Effector memory CD8-positive, alpha-beta T cell (primary cell): ENCODE data around the gene C10orf88.

Source experiments
- ATAC-seq: fragments of 150-1000 bp; cut with Tn5 transposase; replicated peaks from 2 replicates; pipeline ENCODE4 v1.10.0; 2021; ENCODE audit warnings: mild to moderate bottlenecking, moderate library complexity
- DNase-seq, 3 experiments: peaks; one replicate each; pipeline ENCODE4 v3.0.0; 2021
- H3K27ac Mint-ChIP-seq, 2 donors: one replicate each; pipeline ENCODE4 v1.8.0; 2022; ENCODE audit warnings: mild to moderate bottlenecking in 2 of 2, mixed read lengths in 2 of 2, moderate library complexity in 2 of 2
- H3K27me3 Mint-ChIP-seq, 2 donors: one replicate each; pipeline ENCODE4 v1.8.0; 2022; ENCODE audit warnings: mixed read lengths in 2 of 2
- H3K36me3 Mint-ChIP-seq: one replicate; pipeline ENCODE4 v1.8.0; 2022; ENCODE audit warnings: mild to moderate bottlenecking, moderate library complexity, mixed read lengths; ENCODE audit not compliant: insufficient read depth
- H3K4me1 Mint-ChIP-seq, 2 donors: one replicate each; pipeline ENCODE4 v1.8.0; 2022; ENCODE audit warnings: low read depth in 2 of 2, mixed read lengths in 2 of 2
- H3K4me3 Mint-ChIP-seq, 2 donors: one replicate each; pipeline ENCODE4 v1.8.0; 2022; ENCODE audit warnings: mild to moderate bottlenecking in 2 of 2, mixed read lengths in 2 of 2, moderate library complexity in 2 of 2
- H3K9me3 Mint-ChIP-seq, 2 donors: one replicate each; pipeline ENCODE4 v1.8.0; 2022; ENCODE audit warnings: mixed read lengths in 2 of 2

Gene C10orf88

DNA sequence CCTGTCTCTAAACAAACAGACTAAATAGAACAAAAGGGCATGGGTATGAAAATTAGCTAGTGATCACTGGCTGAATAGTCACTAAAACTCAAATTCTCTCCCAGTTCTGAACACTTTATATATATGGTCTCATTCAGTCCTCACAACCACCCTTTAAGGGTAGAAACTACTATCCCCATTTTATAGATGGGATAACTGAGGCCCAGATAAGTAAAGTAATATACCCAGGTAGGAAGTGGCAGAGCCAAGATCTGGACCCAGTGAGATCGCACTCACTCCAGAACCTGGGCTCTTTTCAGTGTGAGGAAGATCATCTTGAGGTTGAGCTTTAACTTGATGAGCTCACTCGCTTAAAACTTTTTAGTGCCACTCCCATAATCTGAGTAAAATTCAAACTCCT lies 30.7 kb upstream of the C10orf88 start:
- Mint-ChIP-seq H3K27me3 (no peaks in the 10 kb centered on the region), H3K36me3 (peaks cover 27% of the 10 kb centered on the region), H3K27ac (peak overlapping the region in 1 of 2 donors; percentile 18), H3K4me1 (peaks cover 8 to 19% of the 10 kb centered on the region in 2 donors), H3K9me3 (no peaks in the 10 kb centered on the region), H3K4me3 (no peak overlapping the region)
- DNase-seq (no peak), ATAC-seq (no peak)

DNA sequence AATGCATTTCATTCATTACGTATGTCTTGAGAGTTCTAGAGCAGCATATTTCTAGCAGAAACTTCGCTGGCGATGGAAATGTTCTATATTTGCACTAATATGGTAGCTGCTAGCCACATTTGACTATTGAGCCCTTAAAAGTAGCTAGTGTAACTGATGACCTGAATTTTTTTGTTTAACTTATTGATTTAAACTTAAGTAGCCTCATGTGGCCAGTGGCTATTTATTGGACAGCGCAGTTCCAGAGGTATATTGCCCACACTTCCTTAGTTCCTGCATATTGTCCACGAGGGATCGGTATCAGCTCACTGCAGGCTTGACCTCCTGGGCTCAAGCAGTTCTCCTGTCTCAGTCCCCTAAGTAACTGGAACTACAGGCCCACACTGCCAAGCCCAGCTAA lies 29.9 kb upstream of the C10orf88 start:
- ATAC-seq = no peak
- peaks cover 8 to 19% of the 10 kb centered on the region in 2 donors for H3K4me1 Mint-ChIP-seq
- no peak for DNase-seq
- H3K9me3 Mint-ChIP-seq = no peaks in the 10 kb centered on the region
- no peaks in the 10 kb centered on the region for H3K27me3 Mint-ChIP-seq
- no peak overlapping the region for H3K4me3 Mint-ChIP-seq
- no peak overlapping the region for H3K27ac Mint-ChIP-seq
- H3K36me3 Mint-ChIP-seq = peaks cover 23% of the 10 kb centered on the region

DNA sequence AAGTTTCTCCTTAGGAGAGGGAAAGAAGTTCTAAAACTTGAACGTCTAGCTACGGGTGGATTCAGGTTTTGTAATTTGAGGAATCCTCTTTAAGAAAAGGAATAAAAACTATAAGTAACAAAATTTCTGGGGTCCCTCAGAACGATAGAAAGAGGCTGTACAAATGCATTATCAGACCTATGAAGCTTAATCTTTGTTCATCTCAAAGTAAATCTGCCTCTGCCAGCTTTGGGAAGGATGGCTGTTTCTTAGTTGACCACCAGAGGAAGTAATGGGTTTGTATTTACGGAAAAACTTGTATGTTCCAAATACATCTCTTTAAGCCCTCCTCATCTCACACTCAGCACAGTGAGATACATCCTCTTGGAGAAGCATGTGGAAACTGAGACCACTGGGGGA lies 27.0 kb upstream of the C10orf88 start:
- no peaks in the 10 kb centered on the region for H3K27me3 Mint-ChIP-seq
- ATAC-seq (no peak), DNase-seq (no peak)
- H3K9me3 Mint-ChIP-seq = no peaks in the 10 kb centered on the region
- peaks cover 8 to 19% of the 10 kb centered on the region in 2 donors for H3K4me1 Mint-ChIP-seq
- peak overlapping the region; percentile 97 for H3K27ac Mint-ChIP-seq
- peaks cover 26% of the 10 kb centered on the region for H3K36me3 Mint-ChIP-seq
- peak overlapping the region; percentile 90 to 92 for H3K4me3 Mint-ChIP-seq

DNA sequence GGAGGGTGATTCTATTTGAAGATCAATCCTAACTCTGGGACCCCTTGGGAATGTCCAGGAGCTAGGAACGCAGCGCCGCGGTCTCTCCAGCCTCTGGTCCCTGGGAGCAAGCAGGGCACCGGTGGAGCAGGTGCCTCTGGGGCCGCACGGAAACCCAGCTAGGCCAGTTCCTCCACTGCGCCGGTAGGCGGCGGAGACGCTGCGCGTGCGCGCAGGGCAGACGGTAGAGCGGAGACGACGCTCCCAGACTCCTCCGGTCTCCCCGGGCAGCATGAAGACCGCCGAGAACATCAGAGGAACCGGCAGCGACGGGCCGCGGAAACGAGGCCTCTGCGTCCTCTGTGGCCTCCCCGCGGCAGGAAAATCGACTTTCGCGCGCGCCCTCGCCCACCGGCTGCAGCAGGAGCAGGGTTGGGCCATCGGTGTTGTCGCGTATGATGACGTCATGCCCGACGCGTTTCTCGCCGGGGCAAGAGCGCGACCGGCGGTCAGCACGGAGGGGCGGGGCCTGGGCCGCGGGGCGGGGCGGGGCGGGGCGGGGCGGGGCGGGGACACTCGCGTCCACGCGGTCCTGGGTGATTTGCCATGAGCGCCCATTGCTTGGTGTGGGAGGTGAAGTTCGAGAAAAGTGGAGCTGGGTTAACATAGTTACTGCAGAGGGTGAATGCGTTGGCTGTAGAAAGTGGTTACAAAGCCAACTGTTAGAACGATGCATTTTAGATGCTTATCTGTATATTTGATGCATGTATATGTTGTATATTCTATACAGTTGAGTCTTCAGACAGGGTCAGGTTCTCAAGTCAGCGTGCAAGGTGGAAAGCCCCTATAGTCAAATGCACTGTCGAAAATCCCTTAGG lies 26.4 kb upstream of the C10orf88 start, which contains the start of gene PSTK:
PSTK (plus strand) TSS at position 193 of the 857 bp plus-strand sequence; CDS start at position 272, 79 bp downstream.
- peak within 1 kb of the TSS; percentile 97 for H3K27ac Mint-ChIP-seq
- ATAC-seq (peak; percentile 93), DNase-seq (peak; percentile 84 to 86 (median 85))
- H3K27me3 Mint-ChIP-seq = no peaks in the 10 kb centered on the region
- H3K9me3 Mint-ChIP-seq = no peaks in the 10 kb centered on the region
- peaks cover 8 to 19% of the 10 kb centered on the region in 2 donors for H3K4me1 Mint-ChIP-seq
- H3K36me3 Mint-ChIP-seq = peaks cover 25% of the 10 kb centered on the region
- peak within 1 kb of the TSS; percentile 90 to 92 for H3K4me3 Mint-ChIP-seq

DNA sequence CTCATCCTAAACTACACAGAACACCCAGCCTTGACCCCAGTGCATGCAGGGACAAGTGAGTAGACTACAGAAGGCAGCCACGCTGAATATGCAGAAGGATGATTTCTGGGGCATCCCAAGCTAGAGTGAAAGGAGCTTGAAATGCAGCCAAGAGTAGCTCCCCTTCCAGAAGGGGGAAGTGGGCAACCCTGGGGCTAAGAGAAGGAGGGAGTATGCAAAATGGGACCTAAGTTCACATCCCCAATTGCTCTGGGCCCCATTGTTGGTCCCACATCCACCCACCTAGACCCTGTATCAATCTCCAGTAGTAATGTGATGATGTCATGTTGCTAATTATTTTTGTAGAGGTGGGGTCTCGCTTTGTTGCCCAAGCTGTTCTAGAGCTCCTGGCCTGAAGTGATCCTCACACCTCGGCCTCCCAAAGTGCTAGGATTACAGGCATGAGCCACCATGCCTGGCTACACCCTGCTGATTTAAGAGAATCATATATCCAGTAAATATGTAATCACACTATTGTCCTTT lies 20.6 kb upstream of the C10orf88 start:
- ATAC-seq = no peak
- Mint-ChIP-seq H3K4me3 (no peak overlapping the region), H3K36me3 (peaks cover 5% of the 10 kb centered on the region), H3K27ac (no peak overlapping the region), H3K9me3 (no peaks in the 10 kb centered on the region), H3K27me3 (peaks cover 9 to 26% of the 10 kb centered on the region in 2 donors), H3K4me1 (no peaks in the 10 kb centered on the region)
- no peak for DNase-seq

DNA sequence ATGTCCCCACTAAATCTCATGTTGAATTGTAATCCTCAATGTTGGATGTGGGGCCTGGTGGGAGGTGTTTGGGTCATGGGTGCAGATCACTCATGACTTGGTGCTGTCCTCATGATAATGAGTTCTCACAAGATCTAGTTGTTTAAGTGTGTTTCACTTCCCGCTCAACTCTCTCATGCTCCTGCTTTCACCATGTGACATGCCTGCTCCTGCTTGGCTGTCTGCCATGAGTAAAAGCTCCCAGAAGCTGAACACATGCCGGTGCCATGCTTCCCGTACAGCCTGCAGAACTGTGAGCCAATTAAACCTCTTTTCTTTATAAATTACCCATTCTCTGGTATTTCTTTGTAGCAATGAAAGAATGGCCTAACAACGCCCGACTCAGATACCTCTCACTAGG lies 20.0 kb upstream of the C10orf88 start:
- no peak overlapping the region for H3K4me3 Mint-ChIP-seq
- peaks cover 5% of the 10 kb centered on the region for H3K36me3 Mint-ChIP-seq
- DNase-seq = no peak
- no peaks in the 10 kb centered on the region for H3K4me1 Mint-ChIP-seq
- no peaks in the 10 kb centered on the region for H3K9me3 Mint-ChIP-seq
- peaks cover 9 to 27% of the 10 kb centered on the region in 2 donors for H3K27me3 Mint-ChIP-seq
- ATAC-seq = no peak
- no peak overlapping the region for H3K27ac Mint-ChIP-seq

DNA sequence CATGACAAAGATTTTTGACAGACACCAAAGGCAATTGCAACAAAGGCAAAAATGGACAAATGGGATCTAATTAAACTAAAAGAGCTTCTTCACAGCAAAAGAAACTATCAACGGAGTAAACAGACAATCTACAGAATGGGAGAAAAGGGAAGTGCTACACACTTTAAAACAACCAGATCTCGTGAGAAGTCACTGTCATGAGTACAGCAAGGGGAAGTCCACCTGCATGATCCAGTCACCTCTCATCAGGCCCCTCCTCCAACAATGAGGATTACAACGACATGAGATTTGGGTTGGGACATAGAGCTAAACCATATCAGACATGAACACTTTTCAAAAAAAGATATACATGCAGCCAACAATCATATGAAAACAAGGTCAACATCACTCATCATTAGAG lies 14.7 kb upstream of the C10orf88 start:
- H3K4me1 Mint-ChIP-seq = no peaks in the 10 kb centered on the region
- no peaks in the 10 kb centered on the region for H3K36me3 Mint-ChIP-seq
- H3K27me3 Mint-ChIP-seq = peaks cover 25 to 63% of the 10 kb centered on the region in 2 donors
- no peak overlapping the region for H3K27ac Mint-ChIP-seq
- no peak for DNase-seq
- H3K4me3 Mint-ChIP-seq = no peak overlapping the region
- H3K9me3 Mint-ChIP-seq = peaks cover 0 to 30% of the 10 kb centered on the region in 2 donors
- no peak for ATAC-seq

DNA sequence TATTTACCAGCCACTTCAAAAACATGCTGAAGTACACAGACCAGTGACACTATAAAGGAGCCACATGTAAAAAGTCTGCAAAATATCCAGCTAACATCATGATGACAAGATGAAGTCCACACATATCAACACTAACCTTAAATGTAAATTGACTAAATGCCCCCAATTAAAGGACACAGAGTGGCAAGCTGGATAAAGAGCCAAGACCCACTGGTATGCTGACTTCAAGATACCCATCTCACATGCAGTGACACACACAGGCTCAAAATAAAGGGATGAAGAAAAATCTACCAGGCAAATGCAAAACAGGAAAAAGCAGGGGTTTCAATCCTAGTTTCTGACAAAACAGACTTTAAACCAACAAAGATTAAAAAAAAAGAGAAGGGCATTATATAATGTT lies 12.9 kb upstream of the C10orf88 start:
- DNase-seq = no peak
- peaks cover 27 to 75% of the 10 kb centered on the region in 2 donors for H3K27me3 Mint-ChIP-seq
- no peak overlapping the region for H3K4me3 Mint-ChIP-seq
- peaks cover 0 to 30% of the 10 kb centered on the region in 2 donors for H3K9me3 Mint-ChIP-seq
- no peaks in the 10 kb centered on the region for H3K36me3 Mint-ChIP-seq
- H3K27ac Mint-ChIP-seq = no peak overlapping the region
- ATAC-seq = no peak
- no peaks in the 10 kb centered on the region for H3K4me1 Mint-ChIP-seq

DNA sequence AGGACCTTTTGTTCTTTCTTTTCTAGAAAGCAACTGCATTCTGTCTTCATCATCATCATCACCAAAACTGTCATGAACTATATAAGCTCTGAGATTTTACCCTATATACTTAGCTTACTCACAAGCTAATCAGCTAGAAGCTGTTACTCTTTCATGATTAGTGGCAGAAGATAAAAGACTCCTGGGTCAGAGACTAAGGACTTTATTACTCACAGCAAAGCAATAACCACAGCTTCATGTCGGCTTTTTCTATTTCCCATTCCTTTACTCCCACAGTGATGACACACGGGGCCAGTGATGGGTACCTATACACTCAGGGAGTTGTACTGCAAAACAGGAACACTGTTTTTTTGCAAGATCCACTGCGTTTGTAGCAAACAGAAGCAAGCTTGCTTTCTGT lies 8.4 kb upstream of the C10orf88 start:
- ATAC-seq (no peak), DNase-seq (no peak)
- H3K36me3 Mint-ChIP-seq = no peaks in the 10 kb centered on the region
- peaks cover 0 to 16% of the 10 kb centered on the region in 2 donors for H3K9me3 Mint-ChIP-seq
- no peaks in the 10 kb centered on the region for H3K4me1 Mint-ChIP-seq
- H3K27me3 Mint-ChIP-seq = peaks cover 25 to 50% of the 10 kb centered on the region in 2 donors
- H3K4me3 Mint-ChIP-seq = no peak overlapping the region
- no peak overlapping the region for H3K27ac Mint-ChIP-seq

DNA sequence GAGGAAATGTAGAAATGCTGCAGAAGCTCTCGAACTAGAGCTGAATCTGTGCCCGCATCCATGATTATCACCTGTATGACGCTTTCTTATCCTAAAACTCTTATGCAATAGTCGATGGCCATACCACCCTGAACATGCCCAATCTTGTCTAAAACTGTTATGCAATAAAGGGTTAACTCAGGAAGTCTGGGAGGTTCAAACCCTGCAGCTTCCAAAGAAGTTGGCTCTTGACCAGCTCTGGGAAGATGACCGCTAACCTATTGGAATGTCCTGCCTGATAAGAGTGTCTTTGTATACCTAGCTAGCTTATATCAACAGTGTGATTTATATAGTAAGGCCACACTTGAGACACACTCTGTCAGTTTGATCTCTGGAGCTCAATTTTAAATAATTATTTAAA lies 3.4 kb upstream of the C10orf88 start:
- Mint-ChIP-seq H3K36me3 (peaks cover 6% of the 10 kb centered on the region), H3K4me3 (no peak overlapping the region), H3K27me3 (peaks cover 6 to 9% of the 10 kb centered on the region in 2 donors), H3K27ac (no peak overlapping the region), H3K4me1 (peaks cover 18% of the 10 kb centered on the region in 2 donors), H3K9me3 (peaks cover 0 to 3% of the 10 kb centered on the region in 2 donors)
- ATAC-seq = no peak
- no peak for DNase-seq

DNA sequence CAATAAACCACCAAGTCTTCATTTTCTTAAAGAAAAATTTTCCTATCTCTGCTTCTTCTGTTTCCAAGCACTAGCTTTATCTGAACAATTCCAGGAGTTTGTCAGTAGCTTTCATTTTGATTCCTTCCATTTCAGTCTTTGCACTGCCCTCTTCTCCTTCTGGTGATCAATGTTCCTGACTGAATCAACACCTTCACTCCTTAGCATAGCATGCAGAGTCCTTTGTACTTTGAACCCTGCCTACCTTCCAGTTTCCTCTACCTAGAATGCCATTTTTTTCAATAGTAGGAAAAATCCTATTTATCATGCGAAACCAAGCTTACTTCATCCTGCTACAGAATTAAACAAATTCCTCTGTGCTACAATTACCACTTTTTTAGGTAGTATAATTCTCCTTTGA lies 1.9 kb upstream of the C10orf88 start:
- Mint-ChIP-seq H3K4me3 (no peak overlapping the region), H3K27ac (no peak overlapping the region), H3K27me3 (no peaks in the 10 kb centered on the region), H3K9me3 (peaks cover 0 to 3% of the 10 kb centered on the region in 2 donors), H3K4me1 (peaks cover 18 to 23% of the 10 kb centered on the region in 2 donors), H3K36me3 (peaks cover 6% of the 10 kb centered on the region)
- DNase-seq (no peak), ATAC-seq (no peak)

DNA sequence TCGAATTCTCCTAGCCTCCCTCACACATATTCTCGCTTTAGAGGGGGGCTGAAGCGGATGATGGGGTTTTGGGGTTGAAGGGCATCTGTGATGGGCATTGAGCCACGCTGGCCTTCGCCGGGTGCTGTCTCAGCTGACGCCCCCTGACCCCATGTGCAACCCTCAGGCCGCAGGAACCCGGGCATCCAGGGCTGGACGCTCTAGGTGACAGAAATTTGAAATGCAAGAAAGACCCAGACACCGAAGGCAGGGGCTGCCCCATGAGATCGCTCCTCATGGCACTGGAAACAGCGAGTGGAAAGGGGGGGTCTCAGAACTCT lies 664 bp upstream of the C10orf88 start:
- Mint-ChIP-seq H3K36me3 (peaks cover 6% of the 10 kb centered on the region), H3K27me3 (no peaks in the 10 kb centered on the region), H3K4me3 (peak overlapping the region; percentile 78 to 92), H3K4me1 (peaks cover 20 to 28% of the 10 kb centered on the region in 2 donors), H3K9me3 (peaks cover 0 to 3% of the 10 kb centered on the region in 2 donors), H3K27ac (no peak overlapping the region)
- DNase-seq (no peak), ATAC-seq (no peak)

DNA sequence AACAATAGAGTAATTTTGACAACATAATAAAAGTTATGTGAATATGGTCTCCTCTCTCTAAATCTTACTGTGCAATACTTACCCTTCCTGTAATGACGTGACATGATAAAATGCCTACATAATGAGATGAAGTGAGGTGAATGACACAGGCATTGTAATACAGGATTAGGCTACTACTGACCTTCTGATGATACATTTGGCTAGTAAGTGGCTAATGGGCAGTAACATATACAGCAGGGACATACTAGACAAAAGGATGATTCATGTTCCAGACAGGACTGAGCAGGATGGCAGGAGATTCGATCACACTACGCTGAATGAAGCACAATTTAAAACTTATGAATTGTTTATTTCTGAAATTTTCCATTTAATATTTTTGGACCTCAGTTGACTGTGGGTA lies 4.7 kb downstream of the C10orf88 start:
- H3K4me1 Mint-ChIP-seq = peaks cover 19 to 30% of the 10 kb centered on the region in 2 donors
- H3K36me3 Mint-ChIP-seq = peaks cover 9% of the 10 kb centered on the region
- peaks cover 0 to 2% of the 10 kb centered on the region in 2 donors for H3K9me3 Mint-ChIP-seq
- H3K27ac Mint-ChIP-seq = no peak overlapping the region
- H3K27me3 Mint-ChIP-seq = no peaks in the 10 kb centered on the region
- DNase-seq (no peak), ATAC-seq (no peak)
- H3K4me3 Mint-ChIP-seq = no peak overlapping the region
